Neuronal stem cell (in vitro differentiated cells): Measurements from ENCODE around the gene FHIT.

ENCODE experiments used
- DNase-seq: peaks from one replicate; pipeline ENCODE4 v3.0.0-alpha.2; 2013; ENCODE audit warnings: low spot score
- H2AFZ ChIP-seq: one replicate; pipeline ENCODE4 v1.6.1; 2013; ENCODE audit warnings: mild to moderate bottlenecking, low read length, inconsistent platforms
- H2AK5ac ChIP-seq: 2 replicates; pipeline ENCODE4 v1.6.1; 2013; ENCODE audit warnings: low read depth, mild to moderate bottlenecking, inconsistent platforms, low read length, moderate library complexity, mixed read lengths
- H2BK120ac ChIP-seq: 2 replicates; pipeline ENCODE4 v1.6.1; 2013; ENCODE audit warnings: low read depth, mild to moderate bottlenecking, inconsistent platforms, low read length, moderate library complexity, mixed read lengths
- H2BK12ac ChIP-seq: one replicate; pipeline ENCODE4 v1.6.1; 2013; ENCODE audit warnings: low read length, inconsistent platforms
- H2BK15ac ChIP-seq: 2 replicates; pipeline ENCODE4 v1.6.1; 2013; ENCODE audit warnings: mild to moderate bottlenecking, low read length, inconsistent platforms, mixed read lengths
- H2BK5ac ChIP-seq: one replicate; pipeline ENCODE4 v1.6.1; 2013; ENCODE audit warnings: inconsistent platforms, mild to moderate bottlenecking, low read length, moderate library complexity
- H3K14ac ChIP-seq: one replicate; pipeline ENCODE4 v1.6.1; 2013; ENCODE audit warnings: low read length, inconsistent platforms
- H3K18ac ChIP-seq: 2 replicates; pipeline ENCODE4 v1.6.1; 2013; ENCODE audit warnings: low read length, inconsistent platforms
- H3K23ac ChIP-seq: 2 replicates; pipeline ENCODE4 v1.6.1; 2013; ENCODE audit warnings: low read depth, mild to moderate bottlenecking, mixed read lengths, low read length, inconsistent platforms; ENCODE audit not compliant: poor library complexity
- H3K27ac ChIP-seq: replicated peaks from 3 replicates; pipeline ENCODE4 v1.5.1; 2013; ENCODE audit warnings: low read length, inconsistent platforms
- H3K27me3 ChIP-seq, 3 experiments: 2 replicates each; pipeline ENCODE4 v1.6.1; 2013; ENCODE audit warnings: low read length in 3 of 3, mild to moderate bottlenecking in 2 of 3, inconsistent platforms in 1 of 3, low read depth in 1 of 3, mixed read lengths in 1 of 3, moderate library complexity in 1 of 3; ENCODE audit not compliant: control insufficient read depth in 3 of 3, insufficient read depth in 3 of 3
- H3K36me3 ChIP-seq, 2 donors: replicated peaks in 1 of 2; 2 replicates each; pipeline ENCODE4 v1.6.1; 2013; ENCODE audit warnings: low read length in 2 of 2; ENCODE audit not compliant: control insufficient read depth in 2 of 2, insufficient read depth in 2 of 2
- H3K4ac ChIP-seq: 2 replicates; pipeline ENCODE4 v1.6.1; 2013; ENCODE audit warnings: inconsistent platforms, mild to moderate bottlenecking, low read length, moderate library complexity
- H3K4me1 ChIP-seq, 2 donors: 1 replicate in 1 of 2; 2 replicates in 1 of 2; pipeline ENCODE4 v1.6.1; 2013; ENCODE audit warnings: low read length in 2 of 2, low read depth in 1 of 2; ENCODE audit not compliant: control insufficient read depth in 2 of 2, insufficient read depth in 1 of 2
- H3K4me2 ChIP-seq: one replicate; pipeline ENCODE4 v1.6.1; 2013; ENCODE audit warnings: mild to moderate bottlenecking, low read length, inconsistent platforms; ENCODE audit not compliant: insufficient read depth, poor library complexity, severe bottlenecking
- H3K4me3 ChIP-seq, 2 donors: 2 replicates each; pipeline ENCODE4 v1.5.1; 2013; ENCODE audit warnings: low read length in 2 of 2, mild to moderate bottlenecking in 2 of 2, inconsistent platforms in 1 of 2, moderate library complexity in 1 of 2
- H3K79me1 ChIP-seq: one replicate; pipeline ENCODE4 v1.6.1; 2013; ENCODE audit warnings: low read depth, mild to moderate bottlenecking, inconsistent platforms, low read length, moderate library complexity
- H3K9ac ChIP-seq: one replicate; pipeline ENCODE4 v1.6.1; 2013; ENCODE audit warnings: mild to moderate bottlenecking, low read depth, low read length, inconsistent platforms; ENCODE audit not compliant: poor library complexity
- H3K9me3 ChIP-seq, 2 donors: replicated peaks in 1 of 2; 2 replicates each; pipeline versions ENCODE3 to v1.6.1; 2013; ENCODE audit warnings: low read length in 2 of 2, mild to moderate bottlenecking in 2 of 2, inconsistent platforms in 1 of 2, low read depth in 1 of 2, mixed read lengths in 1 of 2, moderate library complexity in 1 of 2; ENCODE audit not compliant: control insufficient read depth in 2 of 2, insufficient read depth in 1 of 2
- H4K8ac ChIP-seq: one replicate; pipeline ENCODE4 v1.6.1; 2013; ENCODE audit warnings: low read depth, mild to moderate bottlenecking, inconsistent platforms, low read length, moderate library complexity
- H4K91ac ChIP-seq: one replicate; pipeline ENCODE4 v1.6.1; 2013; ENCODE audit warnings: low read length, low read depth, mild to moderate bottlenecking, inconsistent platforms; ENCODE audit not compliant: poor library complexity
- WGBS, 2 donors: extraction: QIAGEN DNeasy Blood & Tissue Kit; methylation state at CpG; one replicate each; pipeline ENCODE4 v1.1.7; 2013; ENCODE audit warnings: missing lambda C conversion rate in 2 of 2, mixed read lengths in 1 of 2; ENCODE audit not compliant: insufficient read length in 2 of 2, insufficient replicate concordance in 1 of 2; ENCODE audit errors: extremely low coverage in 2 of 2; 5-methylcytosine and 5-hydroxymethylcytosine counted together

FHIT gene

DNA sequence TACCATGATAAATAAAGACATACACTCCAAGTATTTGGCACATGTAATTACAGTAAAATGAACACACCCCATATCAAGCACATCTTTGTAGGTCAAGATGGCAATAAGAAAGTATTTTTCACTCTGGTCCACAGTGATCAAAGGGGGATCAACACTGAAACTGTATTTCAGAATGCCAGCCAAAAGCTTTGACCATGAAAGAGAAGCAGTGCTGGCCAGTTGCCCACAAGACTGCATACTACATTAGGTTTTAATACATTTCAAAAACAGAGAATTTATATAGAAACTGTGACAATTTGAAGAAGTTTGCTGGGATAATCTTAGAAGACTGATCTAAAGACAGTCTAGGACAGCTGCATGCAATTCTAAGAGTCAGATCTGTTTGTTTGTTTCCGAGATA lies 1035.3 kb downstream of the FHIT start:
- Histone ChIP-seq H2AFZ (no peak overlapping the region), H3K4me3 (no peak overlapping the region), H4K8ac (no peak overlapping the region), H3K9ac (no peak overlapping the region), H3K9me3 (no peaks in the 10 kb centered on the region), H3K27ac (no peak overlapping the region), H3K4me1 (no peaks in the 10 kb centered on the region), H2BK15ac (no peak overlapping the region), H2BK5ac (no peak overlapping the region), H3K27me3 (no peaks in the 10 kb centered on the region), H2AK5ac (no peak overlapping the region), H3K4ac (no peak overlapping the region), H3K14ac (no peak overlapping the region), H2BK120ac (no peak overlapping the region), H3K36me3 (no peaks in the 10 kb centered on the region), H3K79me1 (no peaks in the 10 kb centered on the region), H3K18ac (no peak overlapping the region), H2BK12ac (no peak overlapping the region), H3K4me2 (no peak overlapping the region), H4K91ac (no peak overlapping the region), H3K23ac (no peak overlapping the region)
- WGBS, 2 donors: no CpG with 5 or more reads among the region's 1 CpG
- DNase-seq: no peak

DNA sequence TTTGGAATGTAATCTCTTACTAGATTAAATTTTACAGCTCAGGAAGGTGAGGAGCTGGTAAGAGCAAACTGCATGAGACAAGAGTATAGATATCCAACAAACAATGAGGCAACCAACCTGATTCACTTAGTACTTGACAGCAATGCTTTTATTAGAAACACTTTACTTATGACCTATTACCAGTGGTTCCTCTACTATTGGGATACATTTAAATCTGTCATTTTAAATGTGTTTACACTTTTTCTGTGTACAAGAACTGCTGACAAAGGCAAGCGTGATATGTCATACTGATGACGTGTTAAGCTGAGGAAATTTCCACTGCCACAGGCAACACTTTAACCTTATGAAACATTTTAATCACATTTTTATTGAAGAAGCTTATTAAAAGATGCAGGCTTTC lies 1043.3 kb downstream of the FHIT start:
- no peaks in the 10 kb centered on the region for H3K4me1 ChIP-seq

DNA sequence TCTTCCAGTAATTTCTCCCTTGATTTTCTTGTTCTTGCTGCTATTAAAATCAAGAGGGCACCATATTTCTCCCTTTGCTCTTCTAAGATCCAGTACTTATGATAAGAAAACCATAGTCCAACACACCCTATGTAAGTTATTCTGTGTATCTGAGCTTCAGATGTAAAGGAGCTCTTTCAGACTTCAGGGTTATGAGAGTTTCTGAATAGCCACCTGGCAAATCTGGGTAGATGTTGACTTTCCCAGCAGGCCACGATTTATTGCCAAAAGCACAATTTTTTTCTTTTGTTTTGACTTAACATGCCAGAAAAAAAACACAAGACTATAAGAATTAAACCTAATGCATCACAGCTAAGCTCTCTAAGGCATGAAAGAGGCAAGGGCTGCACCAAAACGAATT lies 1045.0 kb downstream of the FHIT start:
- no peak overlapping the region for H3K14ac ChIP-seq
- no peak overlapping the region for H2BK15ac ChIP-seq
- H2AFZ ChIP-seq: no peak overlapping the region
- no peak overlapping the region for H3K4ac ChIP-seq
- H3K36me3 ChIP-seq: no peaks in the 10 kb centered on the region
- no peak overlapping the region for H3K18ac ChIP-seq
- H3K4me3 ChIP-seq: no peak overlapping the region
- no peak overlapping the region for H3K9ac ChIP-seq
- H4K91ac ChIP-seq: no peak overlapping the region
- DNase-seq: no peak
- H3K4me2 ChIP-seq: no peak overlapping the region
- no peaks in the 10 kb centered on the region for H3K79me1 ChIP-seq
- H2BK12ac ChIP-seq: no peak overlapping the region
- WGBS, 2 donors: no CpG with 5 or more reads among the region's 2 CpGs
- no peak overlapping the region for H2BK120ac ChIP-seq
- no peak overlapping the region for H4K8ac ChIP-seq
- peaks cover 0 to 2% of the 10 kb centered on the region in 2 donors for H3K9me3 ChIP-seq
- H2BK5ac ChIP-seq: no peak overlapping the region
- H3K23ac ChIP-seq: no peak overlapping the region
- no peak overlapping the region for H3K27ac ChIP-seq
- no peak overlapping the region for H2AK5ac ChIP-seq
- H3K4me1 ChIP-seq: no peaks in the 10 kb centered on the region
- no peaks in the 10 kb centered on the region for H3K27me3 ChIP-seq

More for the DNA sequence above, 1043.3 kb downstream of the FHIT start:
- Histone ChIP-seq H3K9me3 (peaks cover 0 to 2% of the 10 kb centered on the region in 2 donors), H2BK120ac (no peak overlapping the region), H2AK5ac (no peak overlapping the region), H3K36me3 (no peaks in the 10 kb centered on the region), H3K4me3 (no peak overlapping the region), H3K14ac (no peak overlapping the region), H3K79me1 (no peaks in the 10 kb centered on the region), H3K27me3 (no peaks in the 10 kb centered on the region), H2BK15ac (no peak overlapping the region), H3K23ac (no peak overlapping the region), H3K18ac (no peak overlapping the region), H3K9ac (no peak overlapping the region), H3K4ac (no peak overlapping the region), H4K8ac (no peak overlapping the region), H2BK5ac (no peak overlapping the region), H4K91ac (no peak overlapping the region), H3K27ac (no peak overlapping the region), H3K4me2 (no peak overlapping the region), H2BK12ac (no peak overlapping the region), H2AFZ (no peak overlapping the region)
- no peak for DNase-seq
- no CpG with 5 or more reads among the region's 2 CpGs for WGBS, 2 donors

DNA sequence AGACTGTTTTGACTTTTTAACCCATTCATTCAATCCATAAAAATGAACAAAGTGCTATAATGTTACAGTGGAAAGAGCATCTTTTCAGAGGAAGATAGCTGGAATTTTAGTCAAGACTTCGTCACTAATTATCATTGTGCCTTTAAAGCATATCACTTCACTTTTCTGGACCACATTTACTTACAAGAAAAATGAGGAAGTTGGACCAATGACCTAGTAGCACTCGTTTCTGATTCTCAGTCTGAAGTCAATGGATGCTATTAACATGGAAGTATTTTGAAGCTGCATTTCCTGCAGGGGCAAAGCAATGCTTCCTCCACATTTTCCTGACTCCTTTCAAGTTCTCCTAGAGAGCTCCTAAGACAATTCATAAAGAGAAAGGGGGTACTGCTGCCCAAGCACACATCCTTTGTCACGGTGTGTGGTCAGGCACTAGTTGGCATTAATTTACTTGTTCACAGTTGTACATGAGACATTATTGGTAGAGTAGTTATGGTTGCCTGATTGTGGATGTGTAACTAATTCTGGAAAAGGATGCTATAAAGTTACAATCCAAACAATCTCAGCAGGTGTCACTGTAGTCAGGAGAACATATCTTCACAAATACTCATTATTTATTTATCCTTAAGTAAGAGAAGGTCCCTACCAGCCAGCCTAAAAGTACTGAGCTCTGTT lies 1049.1 kb downstream of the FHIT start:
- Histone ChIP-seq H2AFZ (no peak overlapping the region), H3K18ac (no peak overlapping the region), H3K4me1 (peaks cover 0 to 1% of the 10 kb centered on the region in 2 donors), H2BK120ac (no peak overlapping the region), H3K27me3 (no peaks in the 10 kb centered on the region), H3K4ac (no peak overlapping the region), H3K27ac (no peak overlapping the region), H3K79me1 (no peaks in the 10 kb centered on the region), H2AK5ac (no peak overlapping the region), H3K14ac (no peak overlapping the region), H3K4me2 (no peak overlapping the region), H3K9me3 (no peaks in the 10 kb centered on the region), H3K23ac (no peak overlapping the region), H4K91ac (no peak overlapping the region), H2BK15ac (no peak overlapping the region), H4K8ac (no peak overlapping the region), H2BK5ac (no peak overlapping the region), H2BK12ac (no peak overlapping the region), H3K4me3 (no peak overlapping the region), H3K9ac (no peak overlapping the region), H3K36me3 (no peaks in the 10 kb centered on the region)
- no peak for DNase-seq
- WGBS, 2 donors: no CpG with 5 or more reads among the region's 3 CpGs
